NCI-H1105 (cell line): ENCODE results near the gene COPB2.

Source experiments
- DNase-seq: peaks from one replicate; lab custom pipeline; 2025; lab: John Stamatoyannopoulos, UW

COPB2 gene

GRCh38 chr3:139327861-139328260 is 61.6 kb downstream of the COPB2 start:
- no peak for DNase-seq

GRCh38 chr3:139327231-139327630 is 62.2 kb downstream of the COPB2 start:
- no peak for DNase-seq

- DNase-seq, result no peak
These were observed 62.7 kb downstream of the COPB2 start for GRCh38 chr3:139326707-139327106.

- DNase-seq, result no peak
These were observed 63.3 kb downstream of the COPB2 start for GRCh38 chr3:139326131-139326530.

- DNase-seq, result no peak
These were observed 63.9 kb downstream of the COPB2 start for GRCh38 chr3:139325551-139325950.

- no peak for DNase-seq
These were observed 65.0 kb downstream of the COPB2 start for GRCh38 chr3:139324456-139324855.

GRCh38 chr3:139323146-139323545 is 66.3 kb downstream of the COPB2 start:
- DNase-seq, result no peak

- DNase-seq, result no peak
These were observed 67.1 kb downstream of the COPB2 start for GRCh38 chr3:139322346-139322745.

- no peak for DNase-seq
These were observed 68.7 kb downstream of the COPB2 start for GRCh38 chr3:139320551-139321309.

- DNase-seq, result peak; percentile 12
These were observed 69.7 kb downstream of the COPB2 start for GRCh38 chr3:139319428-139320402.

GRCh38 chr3:139318826-139319225 is 70.6 kb downstream of the COPB2 start:
- DNase-seq, result no peak

GRCh38 chr3:139318431-139318816 is 71.0 kb downstream of the COPB2 start:
- peak; percentile 72 for DNase-seq

- no peak for DNase-seq
These were observed 71.6 kb downstream of the COPB2 start for GRCh38 chr3:139317660-139318430.

- no peak for DNase-seq
These were observed 72.2 kb downstream of the COPB2 start for GRCh38 chr3:139317215-139317614.

- no peak for DNase-seq
These were observed 75.5 kb downstream of the COPB2 start for GRCh38 chr3:139313921-139314320.

- no peak for DNase-seq
These were observed 76.5 kb downstream of the COPB2 start for GRCh38 chr3:139312959-139313358.

GRCh38 chr3:139312416-139312815 is 77.0 kb downstream of the COPB2 start:
- DNase-seq, result no peak

- no peak for DNase-seq
These were observed 77.9 kb downstream of the COPB2 start for GRCh38 chr3:139311557-139311956.

- DNase-seq, result no peak
These were observed 78.9 kb downstream of the COPB2 start for GRCh38 chr3:139310474-139310933.

GRCh38 chr3:139309880-139310279 is 79.6 kb downstream of the COPB2 start:
- no peak for DNase-seq

GRCh38 chr3:139309061-139309591 is 80.3 kb downstream of the COPB2 start:
- no peak for DNase-seq

GRCh38 chr3:139308560-139308959 is 80.9 kb downstream of the COPB2 start:
- no peak for DNase-seq
